Measurements from ENCODE around the gene ZGRF1.

GRCh38 chr4:112521123-112522023 is 115.3 kb downstream of the ZGRF1 start:
- no peak for TF ChIP-seq CTCF (IDR thresholded peaks at IDR 0.05)
- no peak for TF ChIP-seq EP300 (IDR thresholded peaks at IDR 0.05)

All from tibial nerve (tissue), 4 donors.